K562 (cell line): ENCODE measurements around the gene SH2D3A. TPM values are rescaled to one million over a fixed set of nuclear protein-coding genes. Genes with fewer than 3 reads are reported as not detected.

Experiments used
- BRCA1 ChIP-seq, 2 experiments: fragments of 450-650 bp in 1 of 2; sonication (generic) in 1 of 2; formaldehyde crosslinking in 1 of 2; IDR thresholded peaks; 2 replicates each; pipeline versions ENCODE4 v1.5.0 to v1.6.1; 2017 to 2020; ENCODE audit warnings: mild to moderate bottlenecking in 1 of 2, missing genetic modification reagents in 1 of 2
- CEBPZ ChIP-seq: fragments of 150-350 bp; IDR thresholded peaks from 2 replicates; pipeline ENCODE4 v1.6.1; 2014; ENCODE audit warnings: low read depth, mild to moderate bottlenecking, low read length, borderline replicate concordance
- CLOCK ChIP-seq: fragments of 250-450 bp; sonication (Bioruptor Pico); IDR thresholded peaks from 2 replicates; pipeline ENCODE4 v1.4.0; 2020; ENCODE audit warnings: mild to moderate bottlenecking, moderate library complexity, borderline replicate concordance
- CREB3L1 ChIP-seq: fragments of 450-650 bp; IDR thresholded peaks from 2 replicates; pipeline ENCODE4 v1.6.1; 2014; ENCODE audit warnings: low read depth, mild to moderate bottlenecking, moderate library complexity, borderline replicate concordance
- E2F6 ChIP-seq, 2 experiments: IDR thresholded peaks; 2 replicates each; pipeline ENCODE4 v1.6.1; 2011; ENCODE audit warnings: borderline replicate concordance in 1 of 2, control low read depth in 1 of 2, low read depth in 1 of 2, low read length in 1 of 2, mild to moderate bottlenecking in 1 of 2, mixed read lengths in 1 of 2, moderate library complexity in 1 of 2; ENCODE audit not compliant: insufficient read depth in 1 of 2, insufficient read length in 1 of 2, poor library complexity in 1 of 2, severe bottlenecking in 1 of 2; ENCODE audit errors: extremely low read depth in 1 of 2
- FOXM1 ChIP-seq, 2 experiments: fragments of 450-650 bp in 1 of 2; sonication (generic) in 1 of 2; formaldehyde crosslinking in 1 of 2; IDR thresholded peaks; 2 replicates each; pipeline versions ENCODE4 v1.6.1 to v1.9.0; 2017 to 2022; ENCODE audit warnings: low read depth in 2 of 2, mild to moderate bottlenecking in 2 of 2, missing genetic modification reagents in 1 of 2, moderate library complexity in 1 of 2
- KDM5B ChIP-seq: fragments of 200-600 bp; sonication (generic); IDR thresholded peaks from 2 replicates; pipeline ENCODE4 v1.6.1; 2012; ENCODE audit warnings: low read depth, mild to moderate bottlenecking, moderate library complexity, low read length, control low read depth, inconsistent platforms; ENCODE audit not compliant: insufficient replicate concordance
- MNT ChIP-seq, 2 experiments: fragments of 450-650 bp; conservative IDR thresholded peaks; 2 replicates each; pipeline ENCODE4 v1.6.1; 2017; ENCODE audit warnings: mild to moderate bottlenecking in 2 of 2, moderate library complexity in 2 of 2
- POLR2AphosphoS2 ChIP-seq: IDR thresholded peaks from 2 replicates; pipeline ENCODE4 v1.6.1; 2012; ENCODE audit warnings: low read length, improper control_type of control experiment
- RHOXF2B ChIP-seq: fragments of 250-450 bp; sonication (Bioruptor Pico); conservative IDR thresholded peaks from 2 replicates; pipeline ENCODE4 v1.5.1; 2021
- TCF7 ChIP-seq: sonication (generic); IDR thresholded peaks from 2 replicates; pipeline ENCODE4 v1.6.1; 2016; ENCODE audit warnings: antibody characterized with exemption, borderline replicate concordance
- ZBTB7A ChIP-seq: IDR thresholded peaks from 2 replicates; pipeline ENCODE4 v1.6.1; 2011; ENCODE audit warnings: low read depth, mild to moderate bottlenecking, low read length, moderate library complexity, borderline replicate concordance; ENCODE audit not compliant: control insufficient read depth
- ZNF57 ChIP-seq: fragments of 450-650 bp; formaldehyde crosslinking; IDR thresholded peaks from 2 replicates; pipeline ENCODE4 v1.4.0; 2020; ENCODE audit warnings: mild to moderate bottlenecking, moderate library complexity
- polyA plus RNA-seq, 8 experiments: library from polyadenylated mRNA; depleted of rRNA in 4 of 8; stranded (reverse) in 5 of 8; unstranded in 3 of 8; fragments of >200 nt; fragmentation: Nextera tagmentation in 2 of 8; fragmentation: Illumina TruSeq in 1 of 8; extraction: Ambion mirVana in 2 of 8; extraction: Trizol in 1 of 8; gene quantifications; 2 replicates each; pipeline versions ENCODE4 v1.2.1 to v1.2.3, GENCODE V29; 2011 to 2014; ENCODE audit warnings: inconsistent platforms in 1 of 8, missing spikeins in 1 of 8
- total RNA-seq, 7 experiments: library from RNA; depleted of rRNA in 6 of 7; stranded (reverse); fragments of >200 nt in 6 of 7; fragmentation: Illumina TruSeq in 2 of 7; extraction: Trizol in 2 of 7; gene quantifications; 2 replicates each; pipeline versions ENCODE4 v1.2.1 to v1.2.3, GENCODE V29; 2011 to 2021; ENCODE audit warnings: low replicate concordance in 1 of 7

Gene SH2D3A
- total and polyA plus RNA-seq, 9 of the 15 experiments (the other 6 are each of a cell fraction or from before 2014, with no cell fraction given) = 0.75 to 26.3 (median 8.9) TPM

- TF ChIP-seq KDM5B (peak; percentile 50), TCF7 (0 out of 2 replicates have a peak, but pooled peaks have one; percentile 20), CEBPZ (no peak), ZBTB7A (peak; percentile 98), CLOCK (CRISPR knock-in tag) (peak; percentile 77; the same call in 1 of the 2 replicates), MNT (conservative IDR thresholded peaks at IDR 0.05) (peak; percentile 99), CREB3L1 (peak; percentile 90), RHOXF2B (CRISPR knock-in tag) (0 out of 2 replicates have a peak, but pooled peaks have one; percentile 50), BRCA1 (IDR thresholded peaks at IDR 0.05) (no peak), BRCA1 (CRISPR knock-in tag; IDR thresholded peaks at IDR 0.05) (no peak), FOXM1 (IDR thresholded peaks at IDR 0.05; ENCODE audit: low read depth) (no peak), FOXM1 (CRISPR knock-in tag; IDR thresholded peaks at IDR 0.05; ENCODE audit: low read depth) (0 out of 2 replicates have a peak, but pooled peaks have one; percentile 40), POLR2AphosphoS2 (no peak), ZNF57 (CRISPR knock-in tag) (no peak), E2F6 (IDR thresholded peaks at IDR 0.05; ENCODE audit: borderline replicate concordance in 1 of 2, extremely low read depth in 1 of 2, insufficient read depth in 1 of 2, insufficient read length in 1 of 2, low read depth in 1 of 2, low read length in 1 of 2, poor library complexity in 1 of 2, severe bottlenecking in 1 of 2) (peak; percentile 92 to 94)
These were observed 13.8 kb downstream of the SH2D3A start (continued) for GRCh38 chr19:6753178-6754031.
